OCI-LY7 (cell line): ENCODE data around the gene UBE2L3.

Experiments used
- EZH2phosphoT487 ChIP-seq: fragments of 200-600 bp; sonication (generic); IDR thresholded peaks from 2 replicates; pipeline ENCODE4 v1.6.1; 2018; ENCODE audit warnings: low read depth, borderline replicate concordance, mild to moderate bottlenecking, mixed run types, antibody characterized with exemption, low read length, moderate library complexity, mixed read lengths
- TF ChIP-seq, protein P1 (sequence below): fragments of 200-600 bp; sonication (generic); conservative IDR thresholded peaks from 2 replicates; pipeline ENCODE4 v1.5.1; 2014; ENCODE audit warnings: mild to moderate bottlenecking, antibody characterized with exemption, low read length, moderate library complexity, mixed read lengths

DNA sequence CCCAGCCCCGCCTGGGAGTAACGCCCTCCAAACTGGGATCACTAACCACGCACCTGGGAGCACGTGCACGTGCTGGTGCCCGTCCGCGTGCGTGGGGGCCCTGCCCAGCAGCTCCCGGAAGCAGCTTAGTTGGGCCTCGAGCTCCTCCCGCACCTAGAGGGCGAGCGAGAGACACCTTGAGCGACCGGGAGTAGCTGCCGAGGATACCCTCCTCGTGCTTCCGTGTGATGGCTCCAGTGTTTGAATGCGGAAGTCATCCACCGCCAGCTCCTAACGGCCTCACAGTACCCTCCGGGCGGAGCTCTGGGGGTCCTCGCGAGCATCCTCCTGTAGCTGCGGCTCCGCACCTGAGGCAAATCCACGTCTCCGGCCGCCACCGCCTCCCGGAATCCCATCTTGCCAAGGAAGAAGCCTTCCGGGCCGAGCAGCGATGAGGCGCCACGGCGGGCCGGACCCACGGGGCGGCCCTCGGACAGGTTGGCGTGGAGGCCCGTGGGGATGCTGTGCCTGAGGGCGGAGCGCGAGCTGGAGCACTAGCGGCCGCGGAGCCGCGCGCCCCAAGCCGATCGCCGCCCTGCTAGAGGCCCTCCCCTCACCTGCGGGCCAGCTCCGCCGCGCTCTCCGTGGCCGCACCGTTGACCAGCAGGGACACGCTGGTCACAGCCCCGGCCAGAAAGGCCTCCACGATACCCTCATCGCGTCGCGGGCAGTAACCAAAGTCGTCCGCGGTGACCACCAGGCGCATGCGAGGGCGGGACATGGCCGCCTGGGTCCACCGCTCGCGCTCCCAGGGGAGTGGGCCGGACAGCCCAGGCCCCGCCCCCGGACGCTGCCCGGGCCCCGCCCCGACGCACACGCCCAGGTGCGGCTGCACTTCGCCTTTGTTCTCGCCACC, 62.0 kb downstream of the UBE2L3 start, which contains the start of gene YDJC:
- TF ChIP-seq, protein P1, sequence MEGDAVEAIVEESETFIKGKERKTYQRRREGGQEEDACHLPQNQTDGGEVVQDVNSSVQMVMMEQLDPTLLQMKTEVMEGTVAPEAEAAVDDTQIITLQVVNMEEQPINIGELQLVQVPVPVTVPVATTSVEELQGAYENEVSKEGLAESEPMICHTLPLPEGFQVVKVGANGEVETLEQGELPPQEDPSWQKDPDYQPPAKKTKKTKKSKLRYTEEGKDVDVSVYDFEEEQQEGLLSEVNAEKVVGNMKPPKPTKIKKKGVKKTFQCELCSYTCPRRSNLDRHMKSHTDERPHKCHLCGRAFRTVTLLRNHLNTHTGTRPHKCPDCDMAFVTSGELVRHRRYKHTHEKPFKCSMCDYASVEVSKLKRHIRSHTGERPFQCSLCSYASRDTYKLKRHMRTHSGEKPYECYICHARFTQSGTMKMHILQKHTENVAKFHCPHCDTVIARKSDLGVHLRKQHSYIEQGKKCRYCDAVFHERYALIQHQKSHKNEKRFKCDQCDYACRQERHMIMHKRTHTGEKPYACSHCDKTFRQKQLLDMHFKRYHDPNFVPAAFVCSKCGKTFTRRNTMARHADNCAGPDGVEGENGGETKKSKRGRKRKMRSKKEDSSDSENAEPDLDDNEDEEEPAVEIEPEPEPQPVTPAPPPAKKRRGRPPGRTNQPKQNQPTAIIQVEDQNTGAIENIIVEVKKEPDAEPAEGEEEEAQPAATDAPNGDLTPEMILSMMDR: peak; percentile 80
- TF ChIP-seq EZH2phosphoT487: no peak
